Naive thymus-derived CD4-positive, alpha-beta T cell (primary cell): ENCODE measurements around the gene FGF2. TPM values are rescaled to one million over a fixed set of nuclear protein-coding genes. Genes with fewer than 3 reads are reported as not detected.

Experiments used
- ATAC-seq: fragments of 150-1000 bp; cut with Tn5 transposase; 2 replicates; pipeline ENCODE4 v1.10.0; 2021; ENCODE audit warnings: mild to moderate bottlenecking, moderate library complexity
- CTCF ChIA-PET: fragments of 350-600 bp; sonication (Branson Sonifier 250); formaldehyde crosslinking; loops from one replicate; lab custom pipeline; 2021; ENCODE audit warnings: antibody characterized with exemption; lab: Charles Lee
- POLR2A ChIA-PET: fragments of 350-600 bp; sonication (Branson Sonifier 250); formaldehyde crosslinking; loops from one replicate; lab custom pipeline; 2021; ENCODE audit warnings: antibody characterized with exemption, inconsistent platforms; lab: Charles Lee
- DNase-seq, 9 donors: peaks; one replicate each; pipeline versions ENCODE4 v3.0.0 to v3.0.0-alpha.2; 2020 to 2022; ENCODE audit warnings: mixed read lengths in 1 of 9
- H3K27ac ChIP-seq: one replicate; pipeline ENCODE4 v1.7.0; 2013; ENCODE audit warnings: mild to moderate bottlenecking, low read depth, low read length, moderate library complexity
- H3K27me3 ChIP-seq, 2 donors: one replicate each; pipeline ENCODE4 v1.7.0; 2013; ENCODE audit warnings: low read length in 2 of 2, mild to moderate bottlenecking in 2 of 2, moderate library complexity in 2 of 2; ENCODE audit not compliant: control insufficient read depth in 2 of 2, insufficient read depth in 2 of 2
- H3K36me3 ChIP-seq, 3 experiments: 1 replicate in 2 of 3; 2 replicates in 1 of 3; pipeline ENCODE4 v1.7.0; 2013; ENCODE audit warnings: low read length in 3 of 3, mild to moderate bottlenecking in 3 of 3, moderate library complexity in 1 of 3; ENCODE audit not compliant: insufficient read depth in 3 of 3, control insufficient read depth in 2 of 3
- H3K4me1 ChIP-seq, 2 donors: one replicate each; pipeline ENCODE4 v1.7.0; 2013; ENCODE audit warnings: low read length in 2 of 2, mild to moderate bottlenecking in 2 of 2, moderate library complexity in 1 of 2; ENCODE audit not compliant: control insufficient read depth in 2 of 2, insufficient read depth in 2 of 2
- H3K4me3 ChIP-seq: 2 replicates; pipeline ENCODE4 v1.7.0; 2013; ENCODE audit warnings: mild to moderate bottlenecking, low read length
- H3K9me3 ChIP-seq, 3 experiments: 1 replicate in 2 of 3; 2 replicates in 1 of 3; pipeline ENCODE4 v1.7.0; 2013; ENCODE audit warnings: low read length in 3 of 3; ENCODE audit not compliant: control insufficient read depth in 2 of 3
- H3K27ac Mint-ChIP-seq, 9 donors: one replicate each; pipeline ENCODE4 v1.8.0; 2020 to 2022; ENCODE audit warnings: mixed read lengths in 9 of 9, mild to moderate bottlenecking in 8 of 9, moderate library complexity in 5 of 9, inconsistent platforms in 2 of 9
- H3K27me3 Mint-ChIP-seq, 5 donors: one replicate each; pipeline ENCODE4 v1.8.0; 2021 to 2022; ENCODE audit warnings: mixed read lengths in 5 of 5, mild to moderate bottlenecking in 1 of 5
- H3K36me3 Mint-ChIP-seq, 5 donors: one replicate each; pipeline ENCODE4 v1.8.0; 2020 to 2022; ENCODE audit warnings: mixed read lengths in 5 of 5, mild to moderate bottlenecking in 3 of 5, inconsistent platforms in 1 of 5
- H3K4me1 Mint-ChIP-seq, 7 donors: one replicate each; pipeline ENCODE4 v1.8.0; 2020 to 2022; ENCODE audit warnings: mixed read lengths in 7 of 7, mild to moderate bottlenecking in 3 of 7, inconsistent platforms in 1 of 7
- H3K4me3 Mint-ChIP-seq, 10 donors: one replicate each; pipeline ENCODE4 v1.8.0; 2020 to 2022; ENCODE audit warnings: mild to moderate bottlenecking in 10 of 10, mixed read lengths in 10 of 10, moderate library complexity in 6 of 10, inconsistent platforms in 2 of 10
- H3K9me3 Mint-ChIP-seq, 11 donors: one replicate each; pipeline ENCODE4 v1.8.0; 2020 to 2022; ENCODE audit warnings: mixed read lengths in 11 of 11, mild to moderate bottlenecking in 4 of 11, inconsistent platforms in 1 of 11, moderate library complexity in 1 of 11
- intact Hi-C, 2 donors: fragments of 100-400 bp; cut with micrococcal nuclease; formaldehyde crosslinking; loops; one replicate each; pipeline ENCODE4 v1.15.1; 2023
- polyA plus RNA-seq, 2 donors: library from polyadenylated mRNA; unstranded; fragments of 300-500 nt; fragmentation: Illumina TruSeq; gene quantifications; one replicate each; pipeline ENCODE4 v1.2.3, GENCODE V29; 2021
- total RNA-seq, 6 experiments: library from RNA in 5 of 6; stranded (reverse) in 5 of 6; gene quantifications; 1 replicate in 5 of 6; 2 replicates in 1 of 6; pipeline ENCODE4 v1.2.3 and lab custom pipeline; 2021 to 2026

Gene FGF2
- total RNA-seq (under 1 TPM in 1 of 5 experiments, not detected in 4; 0.51 TPM), polyA plus RNA-seq (not detected), total RNA-seq (lab: John Stamatoyannopoulos, UW) (not detected)

DNA sequence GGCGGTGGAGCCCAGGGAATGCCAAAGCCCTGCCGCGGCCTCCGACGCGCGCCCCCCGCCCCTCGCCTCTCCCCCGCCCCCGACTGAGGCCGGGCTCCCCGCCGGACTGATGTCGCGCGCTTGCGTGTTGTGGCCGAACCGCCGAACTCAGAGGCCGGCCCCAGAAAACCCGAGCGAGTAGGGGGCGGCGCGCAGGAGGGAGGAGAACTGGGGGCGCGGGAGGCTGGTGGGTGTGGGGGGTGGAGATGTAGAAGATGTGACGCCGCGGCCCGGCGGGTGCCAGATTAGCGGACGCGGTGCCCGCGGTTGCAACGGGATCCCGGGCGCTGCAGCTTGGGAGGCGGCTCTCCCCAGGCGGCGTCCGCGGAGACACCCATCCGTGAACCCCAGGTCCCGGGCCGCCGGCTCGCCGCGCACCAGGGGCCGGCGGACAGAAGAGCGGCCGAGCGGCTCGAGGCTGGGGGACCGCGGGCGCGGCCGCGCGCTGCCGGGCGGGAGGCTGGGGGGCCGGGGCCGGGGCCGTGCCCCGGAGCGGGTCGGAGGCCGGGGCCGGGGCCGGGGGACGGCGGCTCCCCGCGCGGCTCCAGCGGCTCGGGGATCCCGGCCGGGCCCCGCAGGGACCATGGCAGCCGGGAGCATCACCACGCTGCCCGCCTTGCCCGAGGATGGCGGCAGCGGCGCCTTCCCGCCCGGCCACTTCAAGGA is at the start of gene FGF2:
Gene FGF2 (plus strand): TSS at position 279 of the 705 bp plus-strand sequence. CDS start 344 bp downstream, at position 623.
- H3K27me3 ChIP-seq: peaks cover 10 to 16% of the 10 kb centered on the region in 2 donors
- peak in 5 of 9 donors; percentile 1 to 54 (median 7) for DNase-seq
- H3K4me3 Mint-ChIP-seq: peak within 1 kb of the TSS; percentile 74 to 86 (median 84)
- H3K4me1 ChIP-seq: peaks cover 5 to 8% of the 10 kb centered on the region in 2 donors
- peaks cover 62 to 78% (median 74%) of the 10 kb centered on the region in 5 donors for H3K27me3 Mint-ChIP-seq
- ChIA-PET CTCF (no interaction called here), POLR2A (no interaction called here)
- intact Hi-C loops: loop anchor here (5.0 to 10.0 kb wide), 2 partner anchors 96 to 222 kb away; partner anchors contain the start of gene NUDT6 (in 1 of the 2)
- H3K4me1 Mint-ChIP-seq: peaks cover 7 to 22% (median 11%) of the 10 kb centered on the region in 7 donors
- no peaks in the 10 kb centered on the region for H3K36me3 ChIP-seq
- H3K9me3 ChIP-seq: no peaks in the 10 kb centered on the region
- H3K27ac Mint-ChIP-seq: peak within 1 kb of the TSS in 1 of 9 donors; percentile 65
- H3K4me3 ChIP-seq: peak within 1 kb of the TSS; percentile 44
- ATAC-seq: peak; percentile 7
- H3K9me3 Mint-ChIP-seq: peaks cover 0 to 11% (median 3%) of the 10 kb centered on the region in 11 donors
- no peak within 1 kb of the TSS for H3K27ac ChIP-seq
- H3K36me3 Mint-ChIP-seq: peaks cover 0 to 11% (median 0%) of the 10 kb centered on the region in 5 donors

DNA sequence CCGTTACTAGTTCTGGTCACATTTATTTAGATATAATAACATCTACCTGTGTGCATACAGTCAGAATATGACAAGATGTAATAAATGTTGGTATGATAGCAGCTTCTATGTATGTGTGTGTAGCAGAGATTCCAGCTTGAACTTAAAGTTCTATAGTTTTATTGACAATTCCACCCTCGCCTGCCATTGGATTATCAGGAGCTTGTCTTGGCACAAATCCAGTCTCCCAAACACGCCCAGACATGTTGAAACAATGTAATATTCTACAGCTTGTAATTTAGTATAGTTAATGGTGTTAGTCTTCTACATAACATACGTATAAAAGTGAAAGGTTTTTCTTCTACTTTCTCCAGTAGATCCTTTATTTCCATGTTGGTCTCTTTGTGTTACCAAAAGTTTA is 49.7 kb upstream of the FGF2 start:
- H3K4me3 Mint-ChIP-seq: no peak overlapping the region
- H3K27ac Mint-ChIP-seq: no peak overlapping the region
- H3K9me3 ChIP-seq: no peaks in the 10 kb centered on the region
- H3K27me3 ChIP-seq: no peaks in the 10 kb centered on the region
- DNase-seq (no peak), ATAC-seq (no peak)
- H3K4me3 ChIP-seq: no peak overlapping the region
- no peaks in the 10 kb centered on the region for H3K4me1 ChIP-seq
- ChIA-PET CTCF (no interaction called here), POLR2A (no interaction called here)
- no peak overlapping the region for H3K27ac ChIP-seq
- H3K9me3 Mint-ChIP-seq: no peaks in the 10 kb centered on the region
- intact Hi-C loops: no loop called here
- peaks cover 0 to 7% (median 0%) of the 10 kb centered on the region in 7 donors for H3K4me1 Mint-ChIP-seq
- no peaks in the 10 kb centered on the region for H3K36me3 Mint-ChIP-seq
- no peaks in the 10 kb centered on the region for H3K36me3 ChIP-seq
- H3K27me3 Mint-ChIP-seq: peaks cover 0 to 21% (median 5%) of the 10 kb centered on the region in 5 donors

DNA sequence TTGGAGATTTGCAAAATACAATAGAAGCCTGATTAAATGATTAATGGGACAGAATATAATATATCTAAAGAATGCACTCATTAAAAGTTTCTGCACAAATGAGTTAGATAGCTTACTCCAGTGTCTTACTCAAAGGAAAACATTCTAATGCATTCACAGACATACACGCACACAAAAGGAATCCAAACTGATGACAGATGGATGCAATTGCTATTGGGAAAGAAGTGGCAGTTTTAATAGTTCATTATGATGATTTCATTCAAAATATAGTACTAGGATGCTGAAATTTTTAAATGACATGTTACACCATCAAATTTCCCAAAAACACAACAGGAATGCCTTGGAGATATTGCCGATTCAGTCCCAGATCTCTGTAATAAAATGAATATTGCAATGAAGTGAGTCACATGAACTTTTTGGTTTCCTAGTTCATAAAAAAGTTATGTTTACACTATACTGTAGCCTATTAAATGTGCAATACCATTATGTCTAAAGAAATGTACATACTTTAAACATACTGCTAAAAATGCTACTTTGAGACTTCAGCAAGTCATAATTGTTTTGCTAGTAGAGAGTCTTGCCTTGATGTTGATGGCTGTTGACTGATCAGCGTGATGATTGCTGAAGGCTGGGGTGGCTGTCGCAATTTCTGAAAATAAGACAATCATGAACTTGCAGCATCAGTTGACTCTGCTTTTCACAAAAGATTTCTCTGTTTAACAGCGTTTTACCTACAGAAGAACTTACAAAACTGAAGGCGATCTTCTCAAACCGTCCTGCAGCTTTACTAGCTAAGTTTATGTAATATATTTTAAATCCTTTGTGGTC is 48.6 kb upstream of the FGF2 start:
- Histone ChIP-seq H3K4me1 (no peaks in the 10 kb centered on the region), H3K27me3 (no peaks in the 10 kb centered on the region), H3K9me3 (no peaks in the 10 kb centered on the region), H3K4me3 (no peak overlapping the region), H3K27ac (no peak overlapping the region), H3K36me3 (no peaks in the 10 kb centered on the region)
- ChIA-PET POLR2A (no interaction called here), CTCF (no interaction called here)
- no peak overlapping the region for H3K27ac Mint-ChIP-seq
- ATAC-seq (no peak), DNase-seq (no peak)
- intact Hi-C loops: no loop called here
- no peaks in the 10 kb centered on the region for H3K9me3 Mint-ChIP-seq
- H3K36me3 Mint-ChIP-seq: no peaks in the 10 kb centered on the region
- H3K4me3 Mint-ChIP-seq: no peak overlapping the region
- peaks cover 0 to 13% (median 6%) of the 10 kb centered on the region in 5 donors for H3K27me3 Mint-ChIP-seq
- H3K4me1 Mint-ChIP-seq: peaks cover 0 to 1% (median 0%) of the 10 kb centered on the region in 7 donors

DNA sequence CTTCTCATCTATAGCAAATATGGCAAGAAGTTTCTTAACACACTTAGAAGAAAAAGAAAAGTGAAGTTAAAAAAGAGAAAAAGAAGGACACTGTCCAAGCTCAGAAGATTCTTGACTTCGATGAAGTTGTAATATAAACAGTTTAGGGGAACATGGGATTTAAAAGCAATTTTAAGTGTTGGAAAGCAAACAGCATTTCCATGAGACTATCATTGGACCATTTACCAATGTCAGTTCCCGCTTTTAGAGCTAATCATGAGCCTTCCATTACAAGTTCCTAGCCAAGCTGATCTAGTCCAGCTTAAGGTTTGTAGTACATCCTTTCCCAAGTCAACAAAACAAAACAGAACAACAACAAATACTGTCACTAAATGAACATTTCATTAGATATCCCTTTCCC is 45.1 kb upstream of the FGF2 start:
- DNase-seq (no peak), ATAC-seq (no peak)
- no peaks in the 10 kb centered on the region for H3K36me3 ChIP-seq
- Mint-ChIP-seq H3K4me1 (peaks cover 0 to 29% (median 0%) of the 10 kb centered on the region in 7 donors), H3K9me3 (peaks cover 0 to 13% (median 0%) of the 10 kb centered on the region in 11 donors), H3K4me3 (no peak overlapping the region), H3K27me3 (peaks cover 0 to 12% (median 10%) of the 10 kb centered on the region in 5 donors), H3K27ac (no peak overlapping the region), H3K36me3 (peaks cover 0 to 12% (median 0%) of the 10 kb centered on the region in 5 donors)
- no peak overlapping the region for H3K27ac ChIP-seq
- CTCF ChIA-PET: no interaction called here
- H3K27me3 ChIP-seq: no peaks in the 10 kb centered on the region
- POLR2A ChIA-PET: no interaction called here
- no peaks in the 10 kb centered on the region for H3K4me1 ChIP-seq
- H3K9me3 ChIP-seq: no peaks in the 10 kb centered on the region
- intact Hi-C loops: no loop called here
- no peak overlapping the region for H3K4me3 ChIP-seq

DNA sequence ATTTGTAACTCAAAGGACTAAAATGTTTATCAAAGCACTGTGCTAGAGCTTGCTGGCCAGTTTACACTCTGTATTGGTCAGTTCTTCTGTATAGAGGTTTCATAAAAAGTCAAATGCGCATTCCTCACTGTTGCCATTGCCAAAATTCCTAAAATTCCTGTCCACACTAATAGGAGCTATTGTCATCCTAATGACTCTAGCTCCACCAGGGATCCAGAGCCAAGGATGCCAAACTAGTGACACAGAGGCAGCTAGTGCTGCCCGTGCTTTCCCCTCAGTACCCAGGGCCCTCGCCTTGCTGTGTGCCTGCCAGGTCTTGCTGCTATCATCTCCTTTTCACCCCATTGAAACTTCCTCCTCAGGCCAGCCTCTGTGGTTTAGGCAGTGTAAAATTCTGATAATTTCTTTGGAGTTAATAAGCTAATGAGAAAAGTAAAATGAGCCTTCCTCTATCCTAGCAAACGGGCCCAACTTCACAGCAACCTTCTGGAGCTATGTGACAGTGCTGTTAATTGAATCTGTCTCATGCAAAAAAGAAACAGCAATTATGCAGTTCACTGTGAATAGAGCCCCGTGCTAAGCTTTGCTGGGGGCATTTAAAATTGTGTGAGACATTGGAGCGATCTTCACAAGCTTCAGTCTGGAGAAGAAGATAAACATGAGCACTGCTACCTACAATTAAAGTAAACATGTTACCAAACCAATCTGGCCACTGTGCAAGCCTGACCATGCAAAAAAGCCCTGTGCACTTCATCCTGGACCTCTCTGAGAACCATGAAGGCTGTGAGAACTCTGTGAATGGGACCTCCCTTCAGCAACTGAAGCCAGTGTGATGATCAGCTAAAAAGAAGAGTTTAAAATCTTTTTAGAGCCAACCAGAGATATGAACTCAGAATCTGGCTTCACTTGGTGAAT is 43.1 kb upstream of the FGF2 start:
- ChIA-PET CTCF (interaction anchor here (0.7 kb wide), 1 partner anchor 118 kb away, joined by 3 read pairs; no protein-coding TSS in a partner anchor), POLR2A (no interaction called here)
- H3K36me3 ChIP-seq: no peaks in the 10 kb centered on the region
- no peaks in the 10 kb centered on the region for H3K4me1 ChIP-seq
- no peak overlapping the region for H3K27ac ChIP-seq
- intact Hi-C loops: no loop called here
- DNase-seq: no peak
- no peak overlapping the region for H3K4me3 ChIP-seq
- H3K9me3 ChIP-seq: no peaks in the 10 kb centered on the region
- H3K27me3 Mint-ChIP-seq: peaks cover 0 to 12% (median 10%) of the 10 kb centered on the region in 5 donors
- ATAC-seq: no peak
- peaks cover 0 to 29% (median 0%) of the 10 kb centered on the region in 7 donors for H3K4me1 Mint-ChIP-seq
- H3K27me3 ChIP-seq: no peaks in the 10 kb centered on the region
- H3K27ac Mint-ChIP-seq: peak overlapping the region in 1 of 9 donors; percentile 40
- peaks cover 0 to 13% (median 0%) of the 10 kb centered on the region in 5 donors for H3K36me3 Mint-ChIP-seq
- H3K9me3 Mint-ChIP-seq: peaks cover 0 to 15% (median 0%) of the 10 kb centered on the region in 11 donors
- H3K4me3 Mint-ChIP-seq: no peak overlapping the region

DNA sequence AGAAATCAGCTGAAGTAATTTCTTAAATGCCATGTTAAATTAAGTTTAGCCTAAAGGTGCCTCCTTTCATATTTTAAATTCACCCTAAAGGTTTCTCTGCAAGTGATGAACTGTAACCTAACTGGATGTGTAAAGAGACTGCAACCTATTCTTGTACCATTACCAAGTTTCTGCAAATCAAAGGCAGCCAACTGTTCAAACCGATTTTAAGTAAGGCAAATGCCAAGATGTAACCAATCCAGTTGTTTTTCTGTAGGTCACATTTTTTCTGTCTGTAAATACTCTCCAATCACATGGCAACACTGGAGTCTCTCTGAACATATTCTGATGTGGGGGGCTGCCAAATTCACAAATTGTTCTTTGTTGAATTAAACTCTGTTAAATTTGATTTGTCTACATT is 42.4 kb upstream of the FGF2 start:
- H3K4me3 ChIP-seq: no peak overlapping the region
- H3K4me1 Mint-ChIP-seq: peaks cover 0 to 29% (median 0%) of the 10 kb centered on the region in 7 donors
- H3K27me3 ChIP-seq: no peaks in the 10 kb centered on the region
- no peak overlapping the region for H3K4me3 Mint-ChIP-seq
- peaks cover 0 to 15% (median 0%) of the 10 kb centered on the region in 11 donors for H3K9me3 Mint-ChIP-seq
- H3K27me3 Mint-ChIP-seq: peaks cover 0 to 12% (median 10%) of the 10 kb centered on the region in 5 donors
- DNase-seq (no peak), ATAC-seq (no peak)
- H3K27ac ChIP-seq: no peak overlapping the region
- no peaks in the 10 kb centered on the region for H3K9me3 ChIP-seq
- ChIA-PET CTCF (no interaction called here), POLR2A (no interaction called here)
- H3K27ac Mint-ChIP-seq: no peak overlapping the region
- H3K36me3 ChIP-seq: no peaks in the 10 kb centered on the region
- H3K36me3 Mint-ChIP-seq: peaks cover 0 to 13% (median 0%) of the 10 kb centered on the region in 5 donors
- intact Hi-C loops: no loop called here
- no peaks in the 10 kb centered on the region for H3K4me1 ChIP-seq
